NCI-H69 (cell line): ENCODE data around the gene CREB3L4.
A peak's percentile ranks its signal among the peaks of the same experiment; 100 is the strongest.

Source experiments
- DNase-seq: peaks from one replicate; lab custom pipeline; 2025; lab: John Stamatoyannopoulos, UW

Gene CREB3L4, protein sequence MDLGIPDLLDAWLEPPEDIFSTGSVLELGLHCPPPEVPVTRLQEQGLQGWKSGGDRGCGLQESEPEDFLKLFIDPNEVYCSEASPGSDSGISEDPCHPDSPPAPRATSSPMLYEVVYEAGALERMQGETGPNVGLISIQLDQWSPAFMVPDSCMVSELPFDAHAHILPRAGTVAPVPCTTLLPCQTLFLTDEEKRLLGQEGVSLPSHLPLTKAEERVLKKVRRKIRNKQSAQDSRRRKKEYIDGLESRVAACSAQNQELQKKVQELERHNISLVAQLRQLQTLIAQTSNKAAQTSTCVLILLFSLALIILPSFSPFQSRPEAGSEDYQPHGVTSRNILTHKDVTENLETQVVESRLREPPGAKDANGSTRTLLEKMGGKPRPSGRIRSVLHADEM

DNA sequence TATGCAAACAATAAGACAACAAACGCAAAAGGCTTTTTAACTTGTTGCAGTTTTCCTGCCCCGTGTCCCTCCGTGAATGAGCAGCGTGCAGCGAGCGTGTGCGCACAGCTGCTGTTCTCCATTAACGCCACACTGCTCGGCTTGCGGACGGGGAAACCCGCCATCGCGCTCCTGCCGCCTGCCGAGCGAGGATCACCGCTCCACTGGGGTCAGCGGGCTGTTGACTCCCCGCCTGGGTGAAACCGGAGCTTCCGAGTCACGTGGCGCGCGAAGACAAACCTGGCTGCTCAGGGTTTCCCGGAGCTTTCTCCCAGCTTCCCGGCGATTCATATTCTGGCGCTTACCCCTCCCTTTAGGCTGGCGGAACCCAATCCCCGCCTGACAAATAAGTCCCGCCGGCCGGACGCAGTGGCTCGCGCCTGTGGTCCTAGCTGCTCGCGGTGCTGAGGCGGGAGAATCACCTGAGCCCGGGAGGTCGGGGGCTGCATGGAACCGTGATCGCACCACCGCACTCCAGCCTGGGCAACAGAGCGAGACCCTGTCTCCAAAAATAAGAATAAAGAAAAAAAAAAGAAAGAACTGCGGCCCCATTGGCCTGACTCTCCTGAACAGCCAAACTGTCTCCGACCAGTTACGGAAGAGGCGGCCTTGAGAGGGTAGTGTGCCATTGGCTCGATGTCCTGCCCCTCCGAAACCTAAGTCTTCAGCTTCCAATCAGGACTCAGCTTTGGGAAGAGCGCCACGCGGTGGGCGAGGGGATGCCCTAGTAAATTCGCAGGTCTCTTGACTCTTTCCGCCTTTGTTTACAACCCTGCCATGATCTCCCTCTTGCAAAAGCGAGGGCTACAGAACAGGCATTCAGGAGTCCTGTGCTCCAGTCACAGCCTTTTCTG, at the start of gene CREB3L4:
CREB3L4 (plus strand) TSS at position 796 of the 893 bp plus-strand sequence. CDS start 624 bp downstream, outside the sequence.
- DNase-seq, result peak; percentile 99

DNA sequence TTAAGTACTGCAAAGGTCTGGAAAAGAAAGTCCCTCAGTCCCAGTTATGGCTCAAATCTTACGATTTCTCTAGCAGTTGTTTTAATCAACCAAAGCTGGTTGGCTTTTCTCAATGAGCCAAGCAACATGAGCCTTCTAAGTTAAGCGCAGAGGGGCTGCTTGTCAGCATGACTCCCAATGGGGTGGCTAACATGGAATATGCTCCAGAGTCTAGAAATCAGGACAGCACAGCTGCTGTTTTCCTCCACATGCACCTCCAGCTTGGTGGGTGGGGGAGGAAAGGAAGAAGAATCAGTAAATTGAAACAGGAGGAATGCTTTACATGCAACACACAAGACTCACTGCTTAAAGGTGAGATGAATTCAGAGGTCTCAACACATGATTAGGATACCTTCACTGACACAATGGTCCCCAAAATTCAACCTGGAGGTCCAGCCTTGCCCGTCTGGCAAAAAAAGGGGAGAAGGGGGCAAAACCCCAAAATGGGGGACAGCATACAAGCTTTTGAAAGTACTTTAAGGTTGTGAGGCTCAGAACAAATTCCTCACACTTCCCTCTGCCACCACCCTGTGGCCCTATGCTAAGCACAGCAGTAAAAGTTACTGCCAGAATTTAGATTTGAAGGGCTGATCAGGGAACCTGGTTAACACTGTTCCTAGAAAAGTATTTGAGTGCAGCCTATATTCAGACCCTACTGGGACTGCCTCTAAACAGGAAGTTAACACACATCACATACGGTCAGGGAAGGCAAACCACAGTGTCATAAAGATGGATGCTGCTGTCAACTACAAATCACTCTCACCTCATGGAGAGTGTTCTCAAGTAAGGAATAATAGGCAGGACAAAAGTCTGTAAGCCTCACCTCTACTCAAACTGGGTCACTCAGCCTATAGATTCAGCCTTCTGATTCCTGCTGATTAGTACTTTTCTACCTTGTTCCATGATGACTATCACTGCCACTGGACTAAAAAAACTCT, 47.5 kb upstream of the CREB3L4 start:
- DNase-seq, result peak; percentile 49

DNA sequence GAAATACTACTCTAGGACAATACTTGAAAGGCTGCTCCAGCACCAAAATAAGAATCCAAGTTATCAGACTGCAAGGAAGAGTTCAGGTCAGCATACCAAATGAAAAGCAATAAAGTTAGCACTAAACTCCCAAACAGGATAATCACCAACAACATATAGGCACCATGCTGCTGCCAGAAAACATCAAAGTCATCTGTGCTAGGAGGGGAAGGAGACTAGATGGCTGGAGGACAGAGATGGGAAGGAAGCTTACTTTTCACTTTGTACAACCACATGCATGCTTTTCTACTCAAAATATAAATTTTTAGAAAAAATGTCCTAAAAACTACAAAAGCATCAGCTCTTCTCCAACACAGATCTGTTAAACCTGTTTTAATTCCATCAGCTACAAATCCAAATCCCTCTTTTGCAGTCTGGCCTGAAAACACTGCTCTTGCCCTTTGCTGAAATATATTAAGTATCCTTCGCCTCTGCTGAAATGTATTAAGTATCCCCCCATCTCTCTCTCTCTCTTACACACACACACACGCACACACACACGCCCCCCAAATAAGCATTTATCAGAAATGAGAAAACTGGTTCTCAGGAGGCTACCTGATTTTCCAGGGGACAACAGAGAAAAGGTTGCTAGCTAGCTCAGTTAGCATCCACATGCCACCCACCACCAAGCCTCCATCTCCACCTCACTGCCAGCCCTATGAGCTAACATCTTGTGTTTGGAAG, 46.5 kb upstream of the CREB3L4 start:
- no peak for DNase-seq

DNA sequence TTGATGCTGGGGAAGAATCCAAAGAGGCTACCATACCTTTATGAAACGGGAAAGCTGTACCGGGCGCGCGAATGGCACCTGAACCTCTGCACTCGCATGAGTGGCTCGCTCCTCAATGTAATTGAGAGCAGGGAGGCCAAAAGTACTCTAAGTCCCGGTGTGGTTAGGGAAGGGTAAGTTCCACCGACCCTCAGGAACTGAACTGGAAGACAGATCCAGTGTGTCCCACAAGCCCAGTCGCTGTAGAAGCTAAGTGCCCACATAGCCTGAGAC, 46.0 kb upstream of the CREB3L4 start:
- DNase-seq, result peak; percentile 73

DNA sequence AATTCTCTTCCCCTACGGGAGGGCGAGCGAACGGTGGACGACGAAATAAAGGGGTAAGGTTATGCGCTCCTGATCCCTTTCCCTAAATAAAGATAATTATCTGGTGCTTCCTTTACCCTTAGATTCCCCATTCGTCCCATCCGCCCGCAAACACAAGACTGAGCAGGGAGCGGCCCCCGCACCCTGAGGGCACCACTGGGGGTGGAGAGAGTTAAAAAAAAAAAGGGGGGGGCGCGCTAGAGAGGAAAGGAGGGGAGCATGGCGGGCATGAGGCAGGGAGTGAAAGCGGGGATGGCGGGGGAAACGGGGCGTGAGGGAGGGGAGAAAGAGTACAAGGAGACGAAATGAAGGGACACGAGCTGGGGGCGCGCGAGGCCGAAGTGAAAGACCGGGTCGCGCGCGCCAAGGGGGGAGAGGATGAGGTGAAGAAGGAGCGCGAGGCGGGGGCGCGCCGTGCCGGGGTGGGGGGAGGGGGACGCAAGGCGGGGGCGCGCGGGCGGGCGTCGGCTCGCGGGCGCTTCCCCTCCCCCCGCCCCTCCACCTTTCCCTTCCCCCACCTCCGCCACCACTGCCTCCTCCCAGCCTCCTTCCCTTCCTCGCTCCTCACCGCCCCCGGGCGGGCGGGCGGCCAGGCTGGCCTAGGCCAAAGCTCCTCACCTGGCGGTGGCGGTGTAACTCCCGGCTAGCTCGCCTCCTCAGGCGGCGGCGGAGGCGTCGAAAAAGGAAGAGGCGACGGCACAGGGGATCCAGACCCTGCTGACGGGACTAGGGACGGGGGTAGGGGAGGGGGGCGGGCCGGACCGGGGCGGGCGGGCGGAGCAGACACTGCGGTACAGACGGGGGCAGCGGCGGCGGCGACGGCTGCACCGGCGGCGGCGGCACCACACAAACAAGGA, 45.4 kb upstream of the CREB3L4 start:
- peak; percentile 95 for DNase-seq

DNA sequence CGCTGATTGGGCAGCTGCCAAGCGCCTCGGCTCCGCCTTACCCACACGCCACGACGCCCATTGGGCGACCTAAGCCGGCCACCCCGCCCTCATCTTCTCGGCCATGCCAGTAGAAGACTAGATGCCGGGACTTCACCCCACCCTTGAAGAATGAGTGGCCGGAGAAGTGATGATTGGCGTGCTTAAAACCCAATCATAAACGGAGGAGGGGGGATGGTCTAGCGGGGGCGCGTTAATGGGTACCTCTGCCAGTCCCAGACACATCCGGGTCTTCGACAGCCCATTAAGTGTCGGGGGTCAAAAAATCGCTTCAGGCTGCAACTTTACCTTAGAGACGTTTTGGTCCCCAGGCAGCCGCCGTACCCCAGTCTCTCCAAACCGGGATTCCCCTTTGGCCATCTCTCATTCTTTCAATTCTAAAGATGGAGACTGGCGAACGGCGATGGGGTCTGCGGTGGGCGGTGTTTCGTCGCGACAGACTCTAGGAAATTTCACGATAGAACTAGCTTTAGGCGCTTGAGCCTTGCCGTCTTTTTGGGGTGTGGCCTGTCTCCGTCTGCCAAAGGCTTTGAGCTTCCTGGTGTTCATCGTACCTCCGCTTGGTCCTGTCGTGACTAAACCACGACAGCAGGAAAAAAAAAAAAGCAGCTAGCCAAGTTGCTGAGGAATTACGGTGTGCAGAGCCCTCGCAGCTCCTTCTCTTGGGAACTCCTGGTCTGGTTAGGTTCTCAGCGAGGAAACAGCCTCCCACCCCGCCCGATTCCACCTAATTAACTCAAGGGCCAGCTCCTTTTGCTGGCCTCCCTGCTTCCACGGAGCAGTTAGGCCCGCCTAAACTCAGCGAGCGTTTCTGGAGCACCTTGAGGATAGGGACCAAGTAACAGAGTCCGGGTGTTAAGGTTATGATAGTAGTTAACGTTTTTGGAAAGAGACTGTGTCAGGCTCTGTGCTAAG, 44.5 kb upstream of the CREB3L4 start, which contains the start of gene GATAD2B:
GATAD2B (minus strand) TSS at position 1 of the 954 bp plus-strand sequence. CDS start 94,625 bp downstream, outside the sequence.
- DNase-seq, result peak; percentile 100

DNA sequence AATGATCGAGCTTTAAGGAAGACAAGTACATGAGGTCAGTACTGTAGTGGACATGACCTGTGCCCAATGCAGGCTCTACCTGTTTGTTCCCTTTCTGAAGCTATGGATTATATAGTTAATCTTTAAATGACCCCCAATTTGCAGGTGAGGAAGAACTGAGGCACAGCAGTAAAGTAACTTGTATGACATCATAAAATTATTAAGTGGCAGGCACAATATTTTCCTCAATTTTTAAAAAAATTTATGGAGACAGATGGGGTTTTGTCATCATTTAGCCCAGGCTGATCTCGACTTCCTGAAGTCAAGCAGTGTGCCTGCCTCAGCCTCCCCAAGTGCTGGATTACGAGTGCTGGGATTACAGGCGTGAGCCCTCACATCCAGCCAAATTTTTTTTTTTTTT, 41.3 kb upstream of the CREB3L4 start:
- no peak for DNase-seq

DNA sequence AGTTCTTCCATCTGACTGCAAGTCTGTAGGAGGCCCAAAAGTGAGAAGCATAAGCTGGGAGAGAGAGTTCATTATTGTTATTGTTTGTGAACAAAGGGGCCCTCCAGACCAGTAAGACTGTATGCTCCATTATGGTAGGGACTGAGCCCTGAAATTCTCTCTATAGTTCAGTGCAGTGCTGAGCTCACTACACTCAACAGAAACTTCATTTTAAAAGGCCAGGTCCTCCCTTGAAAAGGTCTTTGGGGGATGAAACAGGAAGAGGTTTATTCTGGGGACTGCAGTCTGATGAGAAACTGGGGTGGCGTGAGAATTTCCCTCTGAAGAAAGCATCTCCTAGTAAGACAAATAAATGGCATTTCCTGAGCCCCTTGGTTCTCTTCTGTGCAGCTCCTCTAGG, 39.5 kb upstream of the CREB3L4 start:
- no peak for DNase-seq

DNA sequence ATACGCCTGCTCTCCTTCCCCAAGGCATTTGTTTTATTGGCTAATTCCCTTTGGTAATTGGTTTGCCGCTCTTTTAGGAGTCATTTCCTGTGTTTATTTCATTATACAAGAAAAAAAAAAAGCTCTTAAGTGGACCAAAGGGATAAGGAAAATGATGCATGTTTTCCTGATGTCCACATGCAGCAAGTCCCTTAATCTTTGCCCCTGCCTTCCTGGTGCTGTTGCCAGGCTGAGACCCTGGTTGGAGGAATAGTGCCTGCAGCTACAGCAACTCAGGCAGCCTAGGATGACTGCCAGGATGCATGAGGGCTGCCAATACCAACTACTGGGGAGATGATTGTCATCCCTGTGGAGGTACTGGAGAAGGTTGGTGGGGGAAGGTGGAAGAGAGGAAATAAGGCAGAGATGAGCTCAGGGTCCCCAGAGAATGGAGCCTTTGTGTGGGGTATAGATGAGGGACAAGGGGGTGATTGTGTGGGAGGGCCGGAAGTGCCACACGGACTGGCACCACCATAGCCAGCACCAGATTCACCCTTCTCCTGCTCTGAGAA, 38.8 kb upstream of the CREB3L4 start:
- DNase-seq, result peak; percentile 22

DNA sequence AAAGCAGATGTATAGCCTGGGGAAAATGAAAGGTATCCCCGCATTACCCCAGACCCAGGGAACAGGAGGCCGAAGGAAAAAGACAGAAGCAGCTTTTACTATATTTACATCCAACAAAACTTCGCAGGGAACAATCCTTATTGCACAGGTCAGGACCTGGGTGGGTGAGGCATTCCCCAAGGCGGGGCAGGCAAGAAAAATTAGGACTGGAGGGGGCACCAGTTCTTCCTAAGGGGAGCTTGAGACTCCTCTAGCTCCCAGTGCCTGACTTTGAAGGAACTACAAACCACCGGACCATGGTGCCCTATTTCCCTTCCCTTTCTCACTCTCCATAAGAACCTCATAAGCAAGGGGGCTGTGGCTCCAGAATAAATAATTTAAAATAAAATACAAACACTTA, 38.3 kb upstream of the CREB3L4 start:
- DNase-seq, result no peak

DNA sequence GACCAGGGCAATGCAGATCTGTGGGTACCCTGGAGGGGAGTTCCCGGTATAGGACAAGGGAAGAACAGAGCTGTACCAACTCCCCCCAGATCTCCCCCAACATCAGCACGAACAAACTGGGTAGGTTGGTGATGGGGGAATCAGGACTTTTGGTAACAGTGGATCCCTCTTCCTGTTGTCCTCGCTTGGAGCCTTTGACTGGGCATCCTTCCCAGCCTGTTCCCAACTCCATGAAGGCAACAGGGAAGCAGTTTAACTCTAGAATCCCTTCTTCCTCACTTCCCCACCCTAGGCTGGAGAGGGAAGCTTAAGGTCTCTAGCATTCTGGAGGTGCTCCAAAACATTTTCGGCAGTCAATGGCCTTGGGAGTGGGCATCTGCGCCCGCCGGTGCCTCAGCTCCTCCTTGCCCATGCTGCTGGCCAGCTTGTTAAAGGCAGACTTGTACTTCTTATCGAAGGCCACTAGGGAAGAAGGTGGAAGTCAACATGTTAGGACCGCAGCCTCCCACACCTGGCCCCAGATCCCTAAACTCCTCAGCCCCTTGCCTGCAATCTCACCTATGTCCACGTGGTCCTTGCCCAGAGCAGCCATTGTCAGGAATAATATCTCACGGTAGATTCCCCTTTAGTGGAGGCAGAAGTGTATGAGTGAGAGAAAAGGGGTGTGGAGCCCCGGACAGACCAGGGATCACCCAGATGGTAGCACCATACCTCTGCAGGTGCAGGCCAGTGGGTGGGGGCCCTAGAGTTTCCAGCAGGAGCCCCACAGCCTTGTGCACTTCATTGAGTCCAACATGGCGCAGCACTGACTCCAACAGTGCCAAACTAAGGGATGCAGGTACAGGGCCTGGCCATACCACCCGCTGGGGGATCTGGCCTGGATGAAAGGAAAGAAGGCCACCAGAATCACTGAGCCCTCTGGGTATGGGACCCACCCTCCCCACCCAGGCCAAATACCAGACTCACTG, 37.4 kb upstream of the CREB3L4 start:
- no peak for DNase-seq

DNA sequence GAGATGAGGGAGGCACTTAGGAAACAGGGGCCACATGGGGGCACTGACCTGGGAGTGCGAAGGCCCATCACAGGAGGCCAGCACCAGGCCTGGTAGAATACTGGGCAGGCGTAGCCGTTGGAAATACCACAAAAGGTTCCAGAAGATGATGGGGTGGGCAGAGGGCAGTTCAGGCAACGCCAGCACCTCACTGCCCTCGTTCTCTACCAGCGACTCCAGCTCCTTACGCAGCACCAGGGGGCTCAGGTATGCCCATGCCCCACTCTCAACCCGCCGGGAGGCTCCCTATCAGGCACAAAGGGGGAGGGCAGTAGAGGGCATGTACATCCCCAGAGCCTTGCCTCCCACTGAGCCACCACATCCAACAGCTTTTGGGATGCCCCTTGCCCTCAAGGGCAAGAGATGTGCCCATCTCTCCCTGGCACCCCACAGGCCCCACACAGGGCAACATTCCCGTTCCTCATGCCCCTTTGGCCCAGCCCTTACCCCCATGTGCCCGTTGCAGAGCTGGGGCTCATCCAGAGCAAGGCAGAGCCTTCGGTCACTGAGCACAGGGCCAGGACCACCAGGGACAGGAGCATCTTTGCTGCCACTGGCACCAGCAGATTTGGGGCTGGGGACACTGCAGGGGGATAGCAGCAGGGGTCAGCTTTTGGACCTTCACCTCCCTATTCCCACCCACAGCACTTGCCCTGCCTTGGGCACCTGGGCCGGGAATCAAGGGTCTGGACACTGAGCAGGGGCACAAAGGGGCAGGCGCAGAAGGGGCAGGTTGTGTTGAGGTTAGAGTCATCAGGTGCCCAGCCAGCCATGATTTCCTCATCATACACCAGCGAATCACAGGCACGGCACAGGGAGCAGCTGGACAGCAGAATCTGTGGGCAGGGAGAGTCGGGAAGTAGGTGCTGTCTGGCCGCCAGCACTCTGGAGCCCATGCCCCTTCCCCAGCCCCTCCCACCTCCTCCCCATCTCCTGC, 35.3 kb upstream of the CREB3L4 start:
- DNase-seq, result no peak

DNA sequence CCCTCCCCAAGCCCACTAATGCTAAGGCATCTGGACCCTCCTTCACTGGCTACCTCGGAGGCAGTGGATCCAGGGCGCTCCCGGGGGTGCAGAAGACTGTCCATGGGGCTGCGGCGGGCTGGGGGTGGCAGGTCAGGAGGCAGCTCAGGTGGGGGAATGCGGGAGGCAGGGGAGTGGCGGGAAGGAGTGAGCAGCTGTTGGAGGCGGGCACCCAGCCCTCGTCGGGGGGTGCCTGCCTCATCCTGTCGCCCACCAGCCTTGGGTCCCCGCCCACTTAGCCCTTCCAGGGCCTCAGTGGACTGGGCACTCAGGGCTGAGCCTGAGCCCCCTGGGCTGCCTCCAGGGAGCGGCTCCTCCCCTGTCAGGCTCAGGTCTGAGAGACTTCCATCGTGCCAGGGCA, 34.3 kb upstream of the CREB3L4 start:
- DNase-seq, result no peak

DNA sequence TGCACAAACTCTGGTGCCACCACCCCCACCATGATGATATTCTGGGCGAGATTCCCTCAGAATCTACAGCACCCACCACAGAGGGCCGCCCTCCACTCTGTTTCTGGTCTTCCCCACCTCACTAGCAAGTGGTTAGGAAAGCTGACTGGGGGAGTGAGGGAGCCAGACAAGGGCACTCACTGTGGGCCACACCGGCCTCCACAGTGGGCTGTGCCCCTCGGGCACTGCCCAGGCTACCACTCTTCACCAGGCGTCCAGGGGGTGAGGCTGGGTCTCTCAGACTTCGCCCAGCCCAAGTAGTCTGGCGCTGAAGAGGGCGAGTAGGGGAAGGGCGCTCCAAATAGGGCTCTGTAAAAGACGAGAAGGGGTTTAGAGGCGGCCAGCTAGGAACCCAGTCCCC, 33.7 kb upstream of the CREB3L4 start:
- DNase-seq, result no peak

DNA sequence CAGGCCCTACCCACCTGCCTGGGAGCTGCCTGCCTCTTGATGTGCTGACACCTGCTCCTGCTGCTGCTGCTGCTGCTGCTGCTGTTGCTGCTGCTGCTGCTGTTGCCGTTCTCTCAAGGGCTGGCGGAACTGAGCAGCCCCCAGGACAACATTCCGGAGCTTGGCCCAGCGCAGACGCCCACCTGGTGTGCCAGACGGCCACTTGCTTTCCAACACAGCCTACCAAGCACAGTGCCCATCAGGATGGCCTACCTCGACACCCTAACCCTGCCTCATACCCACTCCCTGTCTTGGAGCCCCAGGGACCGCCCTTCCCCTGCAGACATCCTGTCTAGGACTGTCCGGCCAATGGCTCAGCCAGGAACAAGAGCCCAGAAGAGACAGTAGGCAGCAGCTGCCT, 33.0 kb upstream of the CREB3L4 start:
- DNase-seq, result no peak
